COLO668 (cell line): ENCODE data around the gene MESP2.
A peak's percentile ranks its signal among the peaks of the same experiment; 100 is the strongest.

Source experiments
- DNase-seq: peaks from one replicate; lab custom pipeline; 2025; ENCODE audit not compliant: unreplicated experiment; lab: John Stamatoyannopoulos, UW

Gene MESP2

DNA sequence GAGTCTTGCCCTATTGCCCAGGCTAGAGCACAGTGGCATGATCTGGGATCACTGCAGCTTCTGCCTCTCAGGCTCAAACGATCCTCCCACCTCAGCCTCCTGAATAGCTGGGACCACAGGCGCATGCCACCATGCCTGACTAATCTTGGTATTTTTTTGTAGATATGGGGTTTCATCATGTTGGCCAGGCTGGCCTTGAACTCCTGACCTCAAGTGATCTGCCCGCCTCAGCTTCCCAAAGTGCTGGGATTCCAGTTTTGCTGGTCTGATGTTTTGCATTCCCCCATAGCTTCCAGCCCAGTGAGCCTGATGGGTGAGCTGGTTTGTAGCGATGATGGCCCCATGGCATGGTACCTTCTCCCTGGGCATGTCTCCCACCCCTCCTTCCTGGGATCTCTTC is 20.4 kb upstream of the MESP2 start:
- no peak for DNase-seq

DNA sequence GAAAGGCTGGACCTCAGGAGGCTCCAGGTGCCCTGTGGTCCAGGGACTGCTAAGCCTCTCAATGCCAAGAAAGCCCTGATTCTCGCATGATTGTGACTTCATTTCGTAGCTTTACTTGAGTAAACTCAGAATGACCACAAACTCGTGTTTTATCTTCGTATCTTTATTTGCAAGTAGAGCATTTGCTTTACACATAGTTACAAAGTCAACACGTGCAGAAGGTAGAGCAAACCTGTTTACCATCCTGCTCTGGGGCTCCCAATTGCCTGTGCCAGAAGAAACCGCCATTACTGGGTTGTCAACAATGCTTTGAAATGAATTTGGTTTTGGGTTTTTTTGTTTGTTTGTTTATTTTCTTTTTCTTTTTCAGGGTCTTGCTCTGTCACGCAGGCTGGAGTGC is 19.2 kb upstream of the MESP2 start:
- DNase-seq, result no peak

DNA sequence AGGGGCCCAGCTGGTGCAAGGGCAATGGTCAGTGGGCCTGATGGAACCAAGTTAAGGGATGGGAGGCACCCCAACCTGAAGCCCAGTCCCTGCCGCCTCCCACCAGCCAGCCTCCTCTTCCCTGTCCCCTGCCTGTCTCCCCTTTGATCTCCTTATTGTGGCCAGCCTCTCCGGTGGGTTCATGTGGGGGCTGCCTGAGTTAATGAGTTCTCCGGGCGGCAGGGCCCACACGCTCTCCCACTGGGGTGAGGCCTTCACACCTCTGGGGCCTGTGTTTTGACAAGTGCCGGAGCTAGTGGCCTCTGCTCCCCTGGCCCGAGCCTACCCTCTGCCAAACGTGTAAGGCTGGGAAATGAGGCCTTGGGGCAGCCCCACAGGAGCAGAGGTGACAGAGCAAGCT is 17.8 kb upstream of the MESP2 start:
- DNase-seq, result no peak

DNA sequence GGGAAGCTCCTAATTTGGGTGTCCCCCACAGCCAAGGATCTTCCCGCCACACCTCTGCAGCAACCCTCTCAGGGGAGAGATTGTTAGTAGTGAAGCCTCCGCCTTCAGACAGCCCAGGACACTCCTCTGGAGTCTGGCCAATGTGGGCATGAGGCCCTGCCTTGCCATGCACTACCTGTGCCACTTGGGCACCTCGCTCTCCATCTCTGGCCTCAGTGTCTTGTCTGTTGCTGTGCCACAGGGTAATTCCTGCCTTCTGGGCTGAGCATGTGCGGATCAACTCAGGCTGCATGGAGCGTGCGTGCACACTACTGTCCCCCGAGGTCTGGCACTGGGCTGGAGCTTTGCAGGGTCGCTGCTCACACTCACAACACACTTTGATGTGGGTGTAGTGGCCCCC is 17.2 kb upstream of the MESP2 start:
- no peak for DNase-seq

DNA sequence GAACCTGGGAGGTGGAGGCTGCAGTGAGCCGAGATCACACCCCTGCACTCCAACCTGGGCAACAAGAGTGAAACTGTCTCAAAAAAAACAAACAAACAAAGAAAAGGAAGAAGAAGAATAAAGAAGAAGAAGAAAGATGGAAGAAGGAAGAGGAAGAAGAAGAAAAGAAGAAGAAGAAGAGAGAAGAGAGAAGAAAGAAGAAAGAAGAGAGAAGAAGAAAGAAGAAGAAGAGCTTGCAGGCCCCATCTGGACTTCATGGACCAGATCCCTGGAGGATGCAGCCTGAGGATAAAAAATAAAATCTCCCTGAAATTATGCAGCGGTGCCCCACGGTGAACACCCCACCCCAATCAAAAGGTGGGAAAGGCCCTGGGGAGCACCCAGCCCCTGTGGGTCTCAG is 16.3 kb upstream of the MESP2 start:
- DNase-seq, result no peak

DNA sequence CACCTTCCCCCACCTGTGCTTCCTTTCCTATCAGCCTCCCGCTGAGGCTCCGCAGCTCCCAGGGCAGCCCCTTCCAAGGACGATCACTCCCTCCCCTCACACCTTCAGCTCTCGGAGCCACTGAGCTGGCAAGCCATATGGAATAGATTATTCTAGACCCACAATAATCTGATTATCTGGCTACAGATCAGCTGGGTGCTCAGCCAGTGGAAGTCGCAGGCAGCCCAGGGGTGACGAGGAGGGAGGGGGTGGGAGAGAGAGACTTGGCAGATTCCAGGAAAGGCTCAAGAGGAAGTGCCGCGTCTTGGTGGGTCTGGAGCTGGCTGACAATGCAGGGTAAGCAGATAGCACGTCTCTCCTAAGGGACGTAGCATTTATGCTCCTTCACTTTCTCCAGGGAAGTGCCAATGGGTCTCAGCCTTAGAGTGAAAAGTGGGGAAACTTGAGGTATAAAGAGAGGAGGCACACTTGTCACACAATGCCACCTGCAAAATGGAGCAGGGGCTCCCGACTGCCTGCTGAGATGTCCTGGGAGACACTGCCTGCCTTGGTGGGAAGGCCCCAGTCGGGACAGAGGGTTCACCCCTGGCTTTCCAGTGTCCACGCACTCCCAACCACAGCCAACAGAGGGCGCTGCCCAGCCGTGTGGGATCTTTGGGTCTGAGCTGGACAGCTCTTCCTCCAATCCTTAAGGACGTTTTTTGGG is 15.7 kb upstream of the MESP2 start:
- DNase-seq, result peak; percentile 67

DNA sequence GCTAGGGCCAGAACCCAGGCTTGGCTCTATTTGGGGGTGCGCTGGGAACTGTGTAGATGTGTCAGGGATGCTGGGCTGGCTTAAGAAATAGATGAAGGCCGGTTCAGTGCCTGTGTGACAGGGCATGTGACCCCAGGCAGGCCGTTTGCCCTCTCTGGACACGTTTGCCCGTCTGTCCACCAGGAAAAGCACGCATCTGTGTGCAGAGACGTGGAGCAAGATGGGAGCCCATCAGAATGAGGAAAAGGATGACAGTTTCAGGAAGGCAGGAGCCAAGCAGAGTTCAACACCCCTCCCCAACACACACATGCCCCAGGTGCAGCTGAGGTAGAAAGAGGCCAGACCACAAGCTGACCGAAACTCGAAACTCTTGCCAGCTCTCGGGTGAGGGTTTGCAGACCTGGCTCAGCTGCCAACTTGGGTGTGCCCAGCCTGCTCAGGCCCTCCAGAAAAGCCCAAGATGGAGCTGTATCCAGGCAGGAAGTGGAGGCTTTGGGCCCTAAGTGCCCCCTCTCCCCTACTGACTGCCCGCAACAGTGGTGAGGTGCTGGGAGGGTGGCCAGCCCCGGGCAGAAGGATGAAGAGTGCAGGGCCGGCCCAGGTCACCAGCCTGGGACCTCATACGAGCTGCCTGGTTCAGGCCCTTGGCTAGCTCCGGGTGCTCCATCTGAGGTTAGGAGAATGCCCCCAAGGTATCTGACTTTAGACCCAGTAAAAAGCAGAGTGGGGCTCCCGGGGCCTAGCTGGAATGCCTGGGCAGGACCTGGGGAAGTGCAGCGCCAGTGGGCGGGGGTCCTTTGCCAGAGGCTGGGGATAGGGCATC is 14.9 kb upstream of the MESP2 start:
- no peak for DNase-seq

DNA sequence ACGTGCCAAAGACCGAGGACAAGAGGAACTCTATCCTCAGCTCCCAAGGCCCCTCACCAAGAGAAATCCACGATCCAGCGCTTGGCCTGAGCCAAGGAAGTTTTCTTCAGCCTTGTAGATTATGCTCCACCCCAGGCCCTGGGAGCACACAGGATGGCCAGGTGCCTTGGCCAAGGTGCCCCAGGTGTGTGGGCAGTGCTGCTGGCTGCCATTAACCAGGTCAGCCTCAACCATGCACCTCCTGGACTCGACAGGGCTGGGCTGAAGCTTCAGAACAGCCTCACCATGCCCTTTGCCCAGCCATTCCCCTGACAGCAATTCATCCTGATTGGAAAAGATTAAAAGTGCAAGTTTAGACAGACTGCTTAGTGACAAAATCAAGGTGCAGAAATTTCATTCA is 14.2 kb upstream of the MESP2 start:
- no peak for DNase-seq

DNA sequence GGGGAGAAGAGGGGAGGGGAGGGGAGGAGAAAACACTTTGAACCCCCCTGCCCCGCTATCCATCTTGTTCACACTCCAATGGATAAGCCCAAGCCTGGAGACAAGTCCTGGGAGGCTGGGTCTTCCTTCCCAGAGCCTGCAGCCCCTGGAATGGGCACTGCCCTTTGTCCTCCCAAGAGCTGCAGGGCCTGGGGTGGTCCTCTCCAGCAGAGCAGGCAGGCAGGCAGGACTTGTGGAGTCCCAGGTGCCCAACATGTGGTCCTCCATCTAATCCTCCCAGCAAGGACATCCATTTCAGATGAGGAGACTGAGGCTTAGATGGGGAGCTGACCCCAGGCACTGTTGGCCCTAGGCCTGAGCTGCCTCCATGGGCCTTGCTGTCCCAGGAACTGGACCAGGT is 10.4 kb upstream of the MESP2 start:
- DNase-seq, result no peak

DNA sequence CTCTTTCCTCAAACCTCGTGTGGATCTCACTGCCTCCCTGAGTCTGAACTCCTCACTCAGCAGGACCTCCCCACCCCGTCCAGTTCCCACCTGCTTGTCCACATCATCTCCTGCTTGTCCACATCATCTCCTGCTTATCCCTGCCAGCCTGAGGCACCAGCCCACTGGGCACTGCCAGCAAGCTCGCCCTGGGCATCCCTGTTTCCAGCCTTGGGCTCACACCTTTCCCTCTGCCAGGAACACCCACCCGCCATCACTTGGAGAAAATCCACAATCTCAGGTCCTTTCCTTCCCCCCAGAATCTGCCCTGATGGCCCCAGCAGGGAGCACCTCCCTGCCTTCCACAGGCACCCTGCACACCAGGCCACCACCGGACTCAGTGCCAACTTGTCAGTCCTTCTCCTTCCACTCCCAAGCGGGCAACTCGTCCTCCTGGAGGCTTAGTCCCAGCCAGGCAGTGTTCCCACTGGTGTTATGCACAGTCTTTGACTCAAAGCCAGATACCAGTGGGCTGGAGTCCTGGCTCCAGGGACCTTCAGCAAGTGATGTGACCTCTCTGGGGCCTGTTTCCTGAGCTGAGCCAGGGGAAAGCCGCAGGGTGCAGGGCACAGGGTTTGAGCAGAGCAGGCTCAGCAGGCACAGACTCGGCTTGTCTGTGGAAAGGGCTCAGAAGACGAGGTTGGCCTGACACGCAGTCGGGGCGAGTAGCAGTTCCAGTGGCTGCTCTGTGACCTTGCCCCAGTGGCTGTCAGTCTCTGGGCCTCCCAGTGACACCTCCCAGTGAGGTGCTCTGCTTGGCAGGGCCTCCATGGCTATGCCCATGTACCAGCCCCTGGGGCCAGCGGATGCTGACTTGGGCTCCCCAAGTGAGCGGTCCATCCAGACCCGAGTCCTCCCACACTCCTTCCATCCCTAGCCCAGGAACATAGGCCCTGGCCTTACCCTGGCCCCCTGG is 9.5 kb upstream of the MESP2 start:
- DNase-seq, result no peak

DNA sequence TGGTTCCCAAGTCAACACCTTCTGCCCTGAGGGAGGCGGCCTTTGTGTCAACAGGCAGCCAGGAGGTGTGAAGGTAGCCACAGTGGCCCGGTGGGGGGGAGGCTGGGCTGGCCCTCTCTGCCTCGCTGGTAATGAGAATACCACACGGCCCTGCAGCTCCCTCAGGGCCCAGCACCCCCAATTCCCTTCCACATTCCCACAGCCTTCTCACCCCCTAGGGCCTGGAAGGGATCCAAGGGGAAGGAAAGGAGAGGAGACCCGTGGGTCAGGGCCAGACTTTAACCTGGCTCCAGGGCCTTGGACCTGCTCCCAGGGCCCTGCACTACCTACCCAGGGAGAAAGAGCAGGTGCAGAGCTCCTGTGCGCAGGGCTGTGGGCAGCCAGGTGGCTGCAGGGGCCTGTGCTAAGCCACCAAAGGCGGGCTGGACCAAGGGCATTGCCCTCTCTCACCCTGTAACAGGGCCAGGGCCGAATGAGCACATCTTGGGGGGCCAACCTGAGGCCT is 8.7 kb upstream of the MESP2 start:
- no peak for DNase-seq

DNA sequence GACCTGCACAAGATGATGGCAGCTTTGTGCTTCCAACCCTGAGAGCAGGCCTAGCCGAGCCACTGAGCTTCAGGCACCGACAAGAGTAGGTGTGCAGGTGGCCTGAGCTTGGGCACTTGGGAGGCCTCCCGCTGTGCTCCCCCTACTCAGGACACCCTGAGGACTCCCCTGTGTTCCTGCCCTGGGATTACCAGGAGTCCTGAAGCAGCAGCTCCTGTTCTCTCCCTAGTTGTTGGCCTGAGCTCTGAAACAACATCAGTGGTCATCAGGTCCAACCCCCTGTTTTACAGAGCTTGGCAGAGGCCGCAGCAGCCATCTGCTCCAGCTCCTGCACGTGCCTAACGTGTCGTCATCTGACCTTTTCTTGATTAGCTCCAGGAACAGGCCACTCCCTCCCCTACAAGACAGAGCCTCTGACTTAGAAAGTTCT is 8.0 kb upstream of the MESP2 start:
- DNase-seq, result no peak

DNA sequence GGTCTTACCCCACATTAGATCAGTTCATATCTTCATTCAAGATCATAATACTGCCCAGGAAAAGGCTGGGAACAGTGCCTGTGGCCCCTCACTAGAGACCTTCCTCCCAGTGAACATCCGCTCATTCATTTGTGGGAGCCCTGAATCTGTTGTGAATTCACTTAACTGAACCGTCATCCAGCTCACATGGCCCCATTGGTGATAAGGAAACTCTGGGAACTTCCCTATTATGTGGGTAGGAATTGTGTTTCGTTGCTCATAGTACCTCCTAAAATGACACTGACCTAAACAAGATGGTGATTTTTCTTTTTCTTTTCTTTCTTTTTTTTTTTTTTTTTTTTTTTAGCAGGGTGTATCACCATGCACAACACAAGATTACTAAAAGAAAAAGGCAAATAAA is 6.8 kb upstream of the MESP2 start:
- DNase-seq, result no peak

DNA sequence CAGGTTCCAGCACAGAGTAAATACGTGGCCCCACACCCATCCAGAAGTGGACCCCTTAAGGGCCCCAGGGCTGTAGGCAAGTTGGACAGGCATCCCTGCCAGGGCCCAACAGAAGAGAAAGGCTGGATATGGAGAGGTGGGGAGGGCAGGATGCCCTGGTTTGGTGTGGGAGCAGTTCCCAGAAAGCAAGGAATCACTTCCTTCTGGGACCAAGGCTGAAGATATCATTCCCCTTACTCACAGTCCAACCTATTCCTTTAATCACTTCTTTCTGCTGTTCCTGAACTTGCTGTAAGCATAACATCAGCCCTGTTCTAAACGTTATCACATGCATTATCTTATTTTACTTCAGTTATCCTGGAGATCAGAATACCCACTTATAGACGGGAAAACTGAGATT is 6.1 kb upstream of the MESP2 start:
- no peak for DNase-seq

DNA sequence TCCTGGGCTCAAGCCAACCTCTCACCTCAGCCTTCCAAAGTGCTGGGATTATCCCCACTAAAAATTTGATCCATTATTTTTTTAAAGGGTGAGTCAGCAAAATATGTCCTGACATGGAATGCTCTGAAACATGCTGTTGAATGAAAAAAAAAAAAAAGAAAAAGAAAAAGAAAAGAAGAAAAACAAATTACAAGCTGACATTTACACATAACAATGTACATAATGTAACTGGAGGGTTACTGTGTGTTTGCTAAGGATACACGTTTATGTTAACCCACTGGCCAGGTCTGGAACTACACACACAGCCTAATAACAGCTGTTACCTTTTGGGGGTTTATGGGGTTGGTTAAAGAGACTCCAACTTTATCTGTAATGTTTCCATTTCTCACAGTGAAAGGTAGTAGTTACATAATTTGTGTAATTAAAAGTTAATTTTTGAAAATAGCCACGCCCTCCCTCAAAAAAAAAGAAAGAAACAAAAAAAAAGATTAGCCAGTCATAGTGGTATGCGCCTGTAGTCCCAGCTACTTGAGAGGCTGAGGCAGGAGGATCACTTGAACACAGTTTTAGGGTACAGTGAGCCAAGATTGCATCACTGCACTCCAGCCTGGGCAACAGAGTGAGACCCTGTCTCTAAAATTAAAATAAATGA is 3.1 kb upstream of the MESP2 start:
- DNase-seq, result no peak

DNA sequence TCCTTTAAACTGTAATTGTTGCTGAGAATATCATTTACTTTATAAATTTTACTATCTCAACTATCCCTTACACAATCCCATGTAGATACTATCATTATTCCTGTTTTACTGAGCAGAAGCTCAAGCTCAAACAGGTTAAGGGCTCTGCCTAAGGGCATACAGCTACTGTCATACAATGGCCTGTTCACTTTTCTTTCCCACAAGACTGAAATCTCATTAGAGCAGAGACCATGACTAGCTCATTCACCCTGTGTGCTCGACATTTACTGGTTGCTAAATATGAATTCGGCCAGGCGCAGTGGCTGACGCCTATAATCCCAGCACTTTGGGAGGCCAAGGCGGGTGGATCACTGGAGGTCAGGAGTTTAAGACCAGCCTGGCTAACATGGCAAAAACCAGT is 1.6 kb upstream of the MESP2 start:
- no peak for DNase-seq

DNA sequence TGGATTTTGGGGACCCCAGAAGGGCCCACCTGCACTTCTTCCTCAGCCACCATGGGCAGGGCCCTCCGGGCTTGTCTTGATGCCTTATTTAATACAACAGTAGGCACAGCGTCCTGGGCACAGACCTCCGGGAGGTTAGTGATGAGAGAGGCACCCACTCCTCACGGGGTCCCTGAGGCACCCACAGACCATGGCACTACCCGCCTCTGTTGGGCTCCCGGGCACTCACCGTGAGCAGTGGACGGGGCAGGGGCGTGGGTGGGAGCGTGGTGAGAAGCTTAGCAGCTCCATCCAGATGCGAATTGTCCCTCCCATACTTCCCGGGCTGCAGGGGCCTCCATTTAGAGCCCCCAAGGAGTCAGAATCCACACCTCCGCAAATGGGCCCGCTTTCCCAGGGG is 317 bp upstream of the MESP2 start:
- no peak for DNase-seq

DNA sequence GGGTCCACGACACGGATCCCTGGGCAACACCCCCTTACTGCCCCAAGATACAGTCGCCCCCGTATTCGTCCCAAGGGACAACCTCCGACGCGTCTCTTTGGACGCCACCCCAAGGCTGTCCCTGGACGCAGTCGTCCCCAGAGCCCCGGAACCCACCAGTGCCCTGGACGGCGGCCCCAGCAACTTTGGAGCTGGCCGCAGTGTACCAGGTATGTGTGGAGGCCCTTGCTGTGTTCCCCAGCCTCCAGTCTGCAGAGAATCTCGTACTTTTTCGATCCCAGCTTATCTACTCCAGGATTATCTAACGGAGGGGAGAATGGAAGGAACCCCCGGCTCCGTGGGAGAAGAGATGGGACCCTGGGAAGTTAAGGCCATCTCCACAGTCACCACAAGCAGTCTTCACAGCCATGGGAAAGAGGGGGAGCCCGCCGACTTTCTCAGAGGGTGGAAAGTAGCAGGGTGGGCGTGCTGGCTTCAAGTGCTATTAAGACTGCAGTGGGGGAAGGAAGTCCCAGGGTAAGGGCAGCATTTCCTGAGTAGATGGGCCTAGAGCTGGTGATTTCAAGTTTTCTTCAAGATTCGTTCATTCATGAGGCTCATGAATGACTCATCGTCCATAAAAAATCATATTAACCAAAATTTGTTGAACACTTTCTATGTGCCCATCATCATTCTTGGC is 1.1 kb downstream of the MESP2 start:
- no peak for DNase-seq

DNA sequence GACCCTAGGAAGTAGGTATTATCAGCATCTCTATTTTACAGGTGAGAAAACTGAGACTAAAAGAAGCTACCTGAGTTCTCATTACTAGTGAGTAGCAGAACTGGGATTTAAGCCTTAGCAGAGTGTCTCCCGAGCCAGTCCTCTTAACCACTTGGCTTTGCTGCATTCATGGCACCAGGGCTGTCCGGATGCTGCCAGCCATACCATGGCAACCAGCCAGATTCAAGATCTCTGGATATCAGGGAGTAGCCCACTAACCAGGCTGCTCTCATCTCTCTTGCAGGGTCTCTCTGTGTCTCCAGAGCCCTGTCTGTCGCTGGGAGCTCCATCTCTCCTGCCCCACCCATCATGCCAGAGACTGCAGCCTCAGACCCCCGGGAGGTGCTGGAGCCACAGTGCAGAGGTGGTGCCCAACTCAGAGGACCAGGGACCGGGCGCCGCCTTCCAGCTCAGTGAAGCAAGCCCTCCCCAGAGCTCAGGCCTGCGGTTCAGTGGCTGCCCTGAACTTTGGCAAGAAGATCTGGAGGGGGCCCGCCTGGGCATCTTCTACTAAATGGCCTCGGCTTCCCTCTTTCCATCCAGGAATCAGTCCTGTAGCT is 1.7 kb downstream of the MESP2 start:
- no peak for DNase-seq

DNA sequence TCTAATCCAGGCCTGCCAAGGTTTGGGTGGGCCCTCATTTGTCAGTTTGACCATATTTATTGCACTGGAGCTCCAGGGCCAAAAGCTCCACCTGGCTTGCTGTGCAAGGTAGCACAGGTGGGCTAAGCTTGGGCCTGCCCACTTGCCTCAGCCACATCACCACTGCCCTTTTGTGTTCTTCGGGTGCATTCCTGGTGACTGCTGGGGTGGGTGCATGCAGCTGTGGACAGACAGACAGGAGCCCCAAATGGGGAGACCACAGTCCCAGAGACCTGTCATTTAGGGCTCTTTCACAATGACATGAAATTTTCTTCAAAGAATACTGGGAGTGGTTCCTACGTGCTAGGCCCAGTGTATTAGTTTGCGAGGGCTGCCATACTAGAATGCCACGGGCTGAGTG is 2.7 kb downstream of the MESP2 start:
- DNase-seq, result no peak
